K562 (cell line): Measurements from ENCODE around the gene LHB. TPM values are rescaled to one million over a fixed set of nuclear protein-coding genes. Genes with fewer than 3 reads are reported as not detected.

Experiments used
- EGR1 ChIP-seq: fragments of 450-650 bp; conservative IDR thresholded peaks from 2 replicates; pipeline ENCODE4 v1.6.1; 2017; ENCODE audit warnings: mild to moderate bottlenecking
- FOXP4 ChIP-seq: sonication (generic); formaldehyde crosslinking; IDR thresholded peaks from 2 replicates; pipeline ENCODE4 v1.8.0; 2022; ENCODE audit warnings: mild to moderate bottlenecking, missing genetic modification reagents, borderline replicate concordance
- GTF2F1 ChIP-seq: IDR thresholded peaks from 2 replicates; pipeline ENCODE4 v1.6.1; 2011; ENCODE audit warnings: low read depth, low read length, improper control_type of control experiment
- LEF1 ChIP-seq: fragments of 450-650 bp; IDR thresholded peaks from 2 replicates; pipeline ENCODE4 v1.6.1; 2016; ENCODE audit warnings: mild to moderate bottlenecking
- NFE2 ChIP-seq: IDR thresholded peaks from 2 replicates; pipeline ENCODE4 v1.6.1; 2014; ENCODE audit warnings: antibody characterized with exemption, low read depth
- NFIC ChIP-seq: fragments of 450-650 bp; IDR thresholded peaks from 2 replicates; pipeline ENCODE4 v1.6.1; 2017; ENCODE audit warnings: mild to moderate bottlenecking, inconsistent platforms
- POLR2A ChIP-seq: fragments of 450-650 bp; conservative IDR thresholded peaks from 2 replicates; pipeline ENCODE4 v1.6.1; 2016
- PTBP1 ChIP-seq: fragments of 200-400 bp; formaldehyde crosslinking; IDR thresholded peaks from 2 replicates; pipeline ENCODE4 v1.6.1; 2017; ENCODE audit warnings: low read depth, low read length
- SIN3A ChIP-seq, 2 experiments: fragments of 150-350 bp in 1 of 2; IDR thresholded peaks; 2 replicates each; pipeline ENCODE4 v1.6.1; 2011 to 2016; ENCODE audit warnings: borderline replicate concordance in 2 of 2, low read depth in 2 of 2, low read length in 2 of 2, mild to moderate bottlenecking in 2 of 2, moderate library complexity in 2 of 2; ENCODE audit not compliant: control insufficient read depth in 1 of 2
- TRIM24 ChIP-seq, 2 experiments: fragments of 450-650 bp; IDR thresholded peaks; 2 replicates each; pipeline ENCODE4 v1.6.1; 2016
- ZNF561 ChIP-seq: fragments of 450-650 bp; formaldehyde crosslinking; conservative IDR thresholded peaks from 2 replicates; pipeline ENCODE4 v1.4.0; 2020; ENCODE audit warnings: mild to moderate bottlenecking, moderate library complexity
- ZNF696 ChIP-seq: fragments of 250-450 bp; sonication (Bioruptor Pico); conservative IDR thresholded peaks from 2 replicates; pipeline ENCODE4 v1.4.0; 2020; ENCODE audit warnings: mild to moderate bottlenecking, moderate library complexity
- polyA plus RNA-seq, 8 experiments: library from polyadenylated mRNA; depleted of rRNA in 4 of 8; stranded (reverse) in 5 of 8; unstranded in 3 of 8; fragments of >200 nt; fragmentation: Nextera tagmentation in 2 of 8; fragmentation: Illumina TruSeq in 1 of 8; extraction: Ambion mirVana in 2 of 8; extraction: Trizol in 1 of 8; gene quantifications; 2 replicates each; pipeline versions ENCODE4 v1.2.1 to v1.2.3, GENCODE V29; 2011 to 2014; ENCODE audit warnings: inconsistent platforms in 1 of 8, missing spikeins in 1 of 8
- total RNA-seq, 7 experiments: library from RNA; depleted of rRNA in 6 of 7; stranded (reverse); fragments of >200 nt in 6 of 7; fragmentation: Illumina TruSeq in 2 of 7; extraction: Trizol in 2 of 7; gene quantifications; 2 replicates each; pipeline versions ENCODE4 v1.2.1 to v1.2.3, GENCODE V29; 2011 to 2021; ENCODE audit warnings: low replicate concordance in 1 of 7
- TF ChIP-seq, protein P1 (sequence below): sonication (generic); formaldehyde crosslinking; IDR thresholded peaks from 2 replicates; pipeline ENCODE4 v1.9.0; 2022; ENCODE audit warnings: mild to moderate bottlenecking, missing genetic modification reagents
- TF ChIP-seq, protein P2 (sequence below): sonication (generic); formaldehyde crosslinking; IDR thresholded peaks from 2 replicates; pipeline ENCODE4 v1.8.1; 2023; ENCODE audit warnings: mild to moderate bottlenecking, missing genetic modification reagents

LHB gene
- total and polyA plus RNA-seq, 9 of the 15 experiments (the other 6 are each of a cell fraction or from before 2014, with no cell fraction given) = 0.54 TPM; not detected in 8

DNA sequence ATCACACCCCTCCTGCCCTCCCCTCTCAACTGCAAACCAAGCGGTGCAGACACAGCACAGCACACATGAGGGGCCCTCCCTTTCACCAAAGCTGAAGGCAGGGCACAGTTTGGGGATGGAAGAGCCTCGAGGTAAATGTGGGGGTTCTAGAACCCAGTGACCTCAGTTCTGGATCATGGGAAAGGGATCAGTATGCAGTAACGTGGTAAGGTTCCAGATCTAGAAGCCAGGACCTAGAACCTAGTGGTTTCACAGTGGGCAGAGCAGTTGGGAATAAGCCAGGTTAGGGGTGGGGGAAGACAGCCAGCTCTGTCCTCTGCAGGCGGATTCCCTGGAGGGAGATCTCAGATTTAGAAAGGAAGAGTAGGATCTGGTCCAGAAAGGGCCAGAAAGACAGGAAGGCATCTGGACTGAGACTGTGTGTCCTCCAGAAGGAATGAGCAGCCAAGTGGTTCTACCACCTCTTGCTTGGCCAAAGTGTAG is 48.7 kb downstream of the LHB start (continued):
- TF ChIP-seq GTF2F1 (peak; percentile 20; the same call in 1 of the 2 replicates), TRIM24 (IDR thresholded peaks at IDR 0.05) (peak in 1 of 2 experiments; percentile 6; a peak in 1 of 4 replicates), FOXP4 (CRISPR knock-in tag) (peak; percentile 86; the same call in 1 of the 2 replicates), PTBP1 (0 out of 2 replicates have a peak, but pooled peaks have one; percentile 34), NFIC (peak; percentile 30; the same call in 1 of the 2 replicates), EGR1 (peak; percentile 33; the same call in 1 of the 2 replicates), NFE2 (no peak), LEF1 (no peak; the same call in 1 of the 2 replicates), ZNF696 (CRISPR knock-in tag) (no peak), POLR2A (peak; percentile 32), SIN3A (IDR thresholded peaks at IDR 0.05; ENCODE audit: borderline replicate concordance in 2 of 2, control insufficient read depth in 1 of 2, low read depth in 2 of 2, low read length in 2 of 2) (0 out of 4 replicates have a peak, but pooled peaks of 1 of the 2 experiments have one; percentile 80), ZNF561 (CRISPR knock-in tag) (0 out of 2 replicates have a peak, but pooled peaks have one; percentile 11)
- TF ChIP-seq, protein P1, sequence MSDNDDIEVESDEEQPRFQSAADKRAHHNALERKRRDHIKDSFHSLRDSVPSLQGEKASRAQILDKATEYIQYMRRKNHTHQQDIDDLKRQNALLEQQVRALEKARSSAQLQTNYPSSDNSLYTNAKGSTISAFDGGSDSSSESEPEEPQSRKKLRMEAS (CRISPR knock-in tag) = no peak
- TF ChIP-seq, protein P2, sequence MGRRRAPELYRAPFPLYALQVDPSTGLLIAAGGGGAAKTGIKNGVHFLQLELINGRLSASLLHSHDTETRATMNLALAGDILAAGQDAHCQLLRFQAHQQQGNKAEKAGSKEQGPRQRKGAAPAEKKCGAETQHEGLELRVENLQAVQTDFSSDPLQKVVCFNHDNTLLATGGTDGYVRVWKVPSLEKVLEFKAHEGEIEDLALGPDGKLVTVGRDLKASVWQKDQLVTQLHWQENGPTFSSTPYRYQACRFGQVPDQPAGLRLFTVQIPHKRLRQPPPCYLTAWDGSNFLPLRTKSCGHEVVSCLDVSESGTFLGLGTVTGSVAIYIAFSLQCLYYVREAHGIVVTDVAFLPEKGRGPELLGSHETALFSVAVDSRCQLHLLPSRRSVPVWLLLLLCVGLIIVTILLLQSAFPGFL (CRISPR knock-in tag) = 0 out of 2 replicates have a peak, but pooled peaks have one; percentile 38
